Islet of Langerhans (tissue), 1 donor: ENCODE data around the gene TRAPPC11.

ENCODE experiments used
- FAIRE-seq: peaks from one replicate; lab custom pipeline; 2011; peaks lifted over from hg19 to GRCh38; lab: Jason Lieb, UNC

TRAPPC11 gene

DNA sequence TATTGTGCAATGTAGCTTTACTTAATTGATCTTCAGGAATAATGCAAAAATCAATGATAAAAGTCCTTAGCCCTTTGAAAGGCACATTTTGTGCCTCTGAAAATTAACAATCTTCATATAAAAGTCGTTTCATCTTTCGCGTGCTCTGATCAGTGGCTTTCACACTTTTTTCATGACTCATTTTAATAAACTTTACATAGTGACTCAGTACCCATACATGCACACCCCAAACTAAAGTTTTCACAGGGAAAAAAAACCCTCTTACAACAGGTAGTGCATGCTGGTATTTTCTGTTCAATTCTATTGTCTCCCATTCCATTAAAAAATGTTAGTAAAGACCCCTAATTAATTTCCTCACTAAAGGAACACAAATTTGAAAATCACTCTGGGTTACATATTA lies 21.6 kb upstream of the TRAPPC11 start:
- no peak for FAIRE-seq

DNA sequence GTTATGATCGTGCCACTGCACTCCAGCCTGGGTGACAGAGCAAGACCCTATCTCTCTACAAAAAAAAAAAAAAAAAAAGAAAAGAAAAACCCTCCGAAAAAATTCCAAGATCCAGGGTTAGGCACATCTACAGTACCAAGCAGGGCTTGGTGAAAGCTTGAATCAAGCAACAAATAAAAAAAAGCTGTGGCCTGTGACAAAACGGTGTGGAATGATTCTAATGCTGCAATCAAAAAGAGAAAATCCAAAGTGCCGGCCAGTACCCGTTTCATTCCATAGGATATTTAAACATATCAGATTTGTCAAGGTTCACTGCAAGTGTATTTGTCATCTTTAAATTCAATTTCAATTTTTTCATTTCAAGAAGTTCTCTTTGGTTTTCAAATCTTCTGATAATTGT lies 20.7 kb upstream of the TRAPPC11 start:
- no peak for FAIRE-seq

DNA sequence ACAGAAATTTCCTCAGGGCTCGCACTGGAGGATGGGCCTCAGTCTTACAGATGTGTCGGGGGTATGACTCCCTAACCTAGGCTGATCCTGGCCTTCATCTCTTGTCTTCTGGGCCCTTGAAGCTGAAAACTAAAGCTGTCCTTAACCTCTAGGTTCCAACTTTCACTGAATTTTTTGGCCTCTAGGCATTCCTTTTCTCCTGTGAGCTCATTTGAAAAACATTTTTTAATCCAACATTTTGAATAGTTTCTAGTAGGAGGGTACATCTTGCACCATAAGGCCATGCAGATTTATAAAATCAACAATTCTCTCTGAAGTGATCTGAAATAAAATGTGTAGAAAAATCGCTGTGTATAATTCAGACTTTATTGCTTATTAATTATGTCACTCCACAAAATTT lies 19.8 kb upstream of the TRAPPC11 start:
- FAIRE-seq: no peak

DNA sequence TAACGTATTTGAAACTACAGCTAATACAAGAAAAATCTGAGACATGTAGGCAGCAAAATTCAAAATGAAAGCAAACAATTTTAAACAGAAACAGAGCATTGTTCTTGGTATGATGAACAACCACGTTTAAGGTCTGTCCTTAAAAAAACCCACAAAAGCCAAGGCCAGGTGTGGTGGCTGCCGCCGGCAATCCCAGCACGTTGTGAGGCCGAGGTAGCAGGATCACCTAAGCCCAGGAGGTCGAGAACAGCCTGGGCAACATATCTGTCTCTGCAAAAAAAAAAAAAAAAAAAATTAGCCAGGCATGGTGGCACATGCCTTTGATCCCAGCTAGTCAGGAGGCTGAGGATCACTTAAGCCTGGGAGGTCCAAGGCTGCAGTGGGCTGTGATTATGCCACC lies 13.8 kb upstream of the TRAPPC11 start:
- no peak for FAIRE-seq

DNA sequence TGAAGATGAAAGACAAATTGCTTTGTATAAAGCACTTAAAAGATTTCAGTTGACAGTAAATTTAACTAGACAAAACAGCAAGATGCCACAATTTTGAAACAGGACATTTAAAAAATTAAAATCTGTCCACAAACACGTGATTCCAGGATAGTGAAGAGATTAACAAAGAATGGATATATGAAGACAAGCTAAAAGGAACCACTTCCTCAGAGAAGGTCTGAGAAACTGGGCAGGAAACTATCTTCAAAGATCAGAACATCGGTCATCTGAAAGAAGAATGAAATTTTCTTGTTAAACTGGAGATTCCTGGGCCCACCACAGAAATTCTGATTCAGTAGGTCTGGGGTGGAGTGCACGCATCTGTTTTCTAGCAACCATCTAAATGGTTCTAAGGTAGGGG lies 1.5 kb upstream of the TRAPPC11 start:
- no peak for FAIRE-seq

DNA sequence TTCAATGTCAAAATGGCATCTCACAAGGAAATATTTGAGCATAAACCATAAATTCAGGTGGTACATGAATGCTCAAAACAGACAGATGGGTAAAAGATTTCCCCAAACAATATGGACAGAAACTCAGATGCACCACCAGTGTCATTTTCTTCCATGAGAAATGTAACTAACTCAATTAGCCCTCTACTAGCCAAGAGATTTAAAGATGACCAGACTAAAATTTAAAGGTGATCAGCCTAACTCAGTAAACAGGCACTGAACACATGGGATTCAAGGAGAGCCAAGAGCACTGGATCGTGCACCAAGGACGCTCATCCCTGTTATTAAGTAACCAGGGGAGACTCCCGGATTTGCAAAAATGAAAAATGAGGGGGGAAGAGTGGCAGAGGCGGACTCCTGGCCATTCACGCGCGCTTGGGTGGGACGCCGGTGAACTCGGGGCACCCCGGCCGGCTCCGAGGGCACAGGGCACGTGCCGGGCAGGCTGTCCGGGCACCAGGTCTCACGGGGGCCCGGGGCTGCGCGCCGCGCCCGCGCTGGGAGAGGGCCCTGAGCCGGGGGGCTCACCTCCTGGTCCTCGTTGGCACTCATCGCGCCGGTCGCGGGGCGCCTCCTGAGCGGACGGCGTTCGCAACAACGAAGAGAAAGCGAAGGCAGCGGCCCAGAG lies 598 bp upstream of the TRAPPC11 start:
- no peak for FAIRE-seq

DNA sequence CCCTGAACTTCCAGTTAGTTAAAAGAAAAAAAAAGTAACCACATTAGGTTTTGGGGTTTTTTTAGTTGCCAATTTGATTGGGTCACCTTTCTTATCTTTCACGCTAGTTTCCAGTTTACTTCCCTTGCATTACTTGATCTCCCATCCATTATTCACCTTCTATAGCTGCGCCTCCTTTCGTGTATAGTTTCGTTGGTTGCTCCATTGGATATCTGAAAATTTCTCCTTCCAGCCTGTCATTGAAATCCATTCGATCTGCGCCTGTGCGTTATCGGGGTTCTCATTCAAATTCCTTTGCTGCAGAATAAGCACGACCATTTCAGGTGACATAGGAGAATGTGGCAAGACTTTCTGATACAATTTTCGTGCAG lies 764 bp downstream of the TRAPPC11 start:
- no peak for FAIRE-seq

DNA sequence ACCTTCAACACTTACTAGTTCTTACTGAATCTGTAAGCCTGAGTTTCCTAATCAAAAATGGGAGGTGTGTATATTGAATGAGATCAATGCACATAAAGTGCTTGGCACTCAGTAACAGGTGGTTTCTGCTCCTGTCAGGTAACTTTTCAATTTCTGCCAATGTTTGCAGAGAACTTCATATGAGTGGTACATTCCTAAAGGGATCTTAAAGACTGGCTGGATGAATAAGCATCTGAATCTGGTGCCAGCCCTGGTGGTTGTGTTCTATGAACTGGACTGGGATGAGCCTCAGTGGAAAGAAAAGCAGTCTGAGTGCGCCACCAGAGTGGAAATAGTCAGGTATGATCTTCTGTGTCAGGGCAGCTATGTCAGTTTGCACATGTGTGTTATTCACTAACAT lies 7.0 kb downstream of the TRAPPC11 start:
- no peak for FAIRE-seq

DNA sequence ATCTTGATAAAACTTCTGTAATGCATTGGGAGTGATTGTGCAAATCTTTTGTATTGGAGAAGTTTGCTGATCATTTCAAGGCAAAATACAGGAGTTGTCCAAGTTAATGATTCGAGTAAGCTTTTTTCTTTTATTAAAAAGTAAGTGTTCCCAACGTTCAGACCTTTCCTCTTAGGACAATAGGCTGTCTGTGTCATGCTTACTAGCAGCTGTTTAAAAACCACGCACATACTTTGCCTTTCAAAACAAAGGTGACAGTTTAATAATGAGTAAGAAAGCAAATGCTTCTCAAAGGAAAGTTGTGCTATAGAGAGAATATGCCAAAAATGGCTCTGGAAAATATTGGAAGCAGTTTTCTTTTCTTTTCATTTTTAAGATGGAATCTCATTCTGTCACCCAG lies 11.2 kb downstream of the TRAPPC11 start:
- FAIRE-seq: no peak

DNA sequence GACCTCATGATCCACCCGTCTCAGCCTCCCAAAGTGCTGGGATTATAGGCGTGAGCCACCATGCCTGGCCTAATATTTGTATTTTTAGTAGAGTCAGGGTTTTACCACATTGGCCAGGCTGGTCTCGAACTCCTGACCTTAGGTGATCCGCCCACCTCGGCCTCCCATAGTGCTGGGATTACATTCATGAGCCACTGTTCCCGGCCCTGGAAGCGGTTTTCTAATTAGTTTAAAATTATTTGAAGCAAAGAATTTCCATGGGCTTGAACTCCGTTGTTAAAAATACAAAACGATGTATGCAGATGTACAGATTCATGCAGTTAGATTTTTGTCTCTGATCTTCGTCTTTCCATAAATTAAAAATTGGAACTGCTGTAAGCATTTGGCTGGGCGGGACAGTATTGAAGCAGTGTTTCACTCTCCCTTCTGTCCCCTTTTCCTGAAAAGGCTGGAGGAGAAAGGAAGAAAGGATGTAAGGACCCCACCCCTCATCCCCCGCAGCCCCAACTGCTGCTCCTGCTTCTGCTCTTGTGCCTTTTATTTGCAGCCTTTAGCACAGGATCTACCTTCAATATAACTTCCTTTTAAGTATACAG lies 12.0 kb downstream of the TRAPPC11 start:
- no peak for FAIRE-seq

DNA sequence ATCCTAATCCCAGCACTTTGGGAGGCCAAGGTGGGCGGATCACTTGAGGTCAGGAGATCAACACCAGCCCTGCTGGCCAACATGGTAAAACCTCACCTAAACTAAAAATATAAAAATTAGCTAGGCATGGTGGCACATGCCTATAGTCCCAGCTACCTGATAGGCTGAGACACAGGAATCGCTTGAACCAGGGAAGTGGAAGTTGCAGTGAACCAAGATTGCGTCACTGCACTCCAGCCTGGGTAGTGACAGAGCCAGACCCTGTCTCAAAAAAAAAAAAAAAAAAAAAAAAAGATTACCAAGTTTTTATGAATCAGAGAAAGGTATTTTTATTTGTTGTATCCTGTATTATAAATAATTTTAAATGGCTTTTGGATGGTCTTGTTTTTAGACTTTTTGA lies 15.1 kb downstream of the TRAPPC11 start:
- FAIRE-seq: no peak

DNA sequence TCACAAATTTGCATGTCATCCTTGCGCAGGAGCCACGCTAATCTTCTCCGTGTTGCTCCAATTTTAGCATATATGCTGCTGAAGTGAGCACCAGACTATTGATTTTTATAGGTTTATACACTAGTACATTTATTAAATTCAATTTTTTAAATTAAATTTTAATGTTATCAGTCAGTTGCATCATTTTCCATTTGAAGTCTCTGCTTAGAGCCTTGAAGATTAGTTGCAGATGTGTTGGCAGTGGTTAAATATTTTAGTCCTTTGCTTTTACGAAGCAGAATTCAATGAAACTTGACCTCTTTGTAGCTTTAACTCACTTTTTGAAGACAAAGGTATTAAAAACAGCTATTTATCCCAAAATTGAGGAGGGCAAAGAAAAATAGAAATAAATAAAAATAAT lies 16.5 kb downstream of the TRAPPC11 start:
- FAIRE-seq: no peak

DNA sequence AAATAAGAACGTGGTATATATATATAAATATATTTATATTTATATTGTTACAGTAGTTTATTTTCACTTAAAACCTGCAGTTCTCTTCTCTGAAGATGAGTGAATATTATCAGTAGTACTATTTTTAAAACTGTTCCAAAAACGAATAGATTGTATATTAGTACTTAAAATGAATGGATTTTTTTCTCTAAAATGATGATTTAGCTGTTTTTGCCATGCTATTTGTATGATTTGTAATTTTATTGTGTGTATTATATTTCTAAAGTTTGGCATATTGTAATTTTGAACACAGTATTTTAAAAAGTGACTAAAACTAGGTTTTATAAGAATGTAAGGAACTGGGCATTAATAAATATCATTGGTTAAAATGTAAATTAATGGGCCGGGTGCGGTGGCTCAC lies 22.0 kb downstream of the TRAPPC11 start:
- FAIRE-seq: peak; percentile 9

DNA sequence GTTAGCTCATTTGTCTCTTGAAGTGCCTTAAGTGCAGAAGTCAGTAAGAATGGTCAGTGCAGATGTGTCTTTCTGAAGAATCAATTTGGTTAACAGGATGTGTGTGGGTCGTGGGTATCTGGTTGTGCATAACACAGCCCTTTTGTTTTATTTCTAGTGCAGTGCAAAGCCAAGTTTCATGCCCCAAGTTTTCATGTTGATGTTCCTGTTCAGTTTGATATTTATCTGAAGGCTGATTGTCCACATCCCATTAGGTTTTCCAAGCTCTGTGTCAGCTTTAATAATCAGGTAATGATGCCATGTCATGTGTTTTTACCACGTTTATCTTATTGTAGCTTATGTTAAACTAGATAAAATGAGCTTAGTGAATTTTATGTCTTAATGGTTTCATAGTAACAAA lies 27.4 kb downstream of the TRAPPC11 start:
- FAIRE-seq: peak; percentile 51

DNA sequence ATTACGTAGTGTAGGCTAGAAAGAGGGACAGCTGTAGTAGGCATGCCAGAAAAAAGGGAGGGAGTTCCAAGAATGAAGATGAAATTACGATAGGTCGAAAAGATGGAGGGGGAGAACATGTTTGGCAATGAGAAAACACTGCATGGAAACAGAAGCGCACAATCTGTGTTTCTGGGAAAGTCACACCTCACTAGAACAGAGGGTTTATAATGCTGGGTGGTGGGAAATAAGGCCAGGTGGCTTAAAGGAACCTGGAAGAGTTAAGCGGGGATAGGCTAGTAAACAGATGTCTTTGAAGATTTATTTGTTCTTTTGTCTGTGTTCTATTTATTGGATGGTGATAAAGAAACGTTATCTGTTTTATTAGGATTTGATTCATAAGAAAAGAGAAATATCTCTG lies 29.1 kb downstream of the TRAPPC11 start:
- no peak for FAIRE-seq

DNA sequence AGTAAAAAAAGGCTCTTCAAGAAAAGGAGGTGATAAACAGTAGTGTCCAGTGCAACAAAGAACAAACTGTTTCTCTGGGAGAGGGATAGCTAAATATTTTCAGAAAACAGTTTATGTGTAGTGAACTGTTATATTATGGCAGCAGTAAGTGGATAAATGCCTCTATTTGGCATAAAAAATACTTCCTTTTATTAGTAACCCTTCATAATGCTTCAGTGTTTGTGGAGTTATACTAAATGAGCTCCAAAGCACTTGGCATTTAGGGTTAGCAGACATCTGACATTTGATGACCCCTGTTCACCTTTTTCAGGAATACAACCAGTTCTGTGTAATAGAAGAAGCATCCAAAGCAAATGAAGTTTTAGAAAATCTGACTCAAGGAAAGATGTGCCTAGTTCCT lies 31.9 kb downstream of the TRAPPC11 start:
- FAIRE-seq: no peak

DNA sequence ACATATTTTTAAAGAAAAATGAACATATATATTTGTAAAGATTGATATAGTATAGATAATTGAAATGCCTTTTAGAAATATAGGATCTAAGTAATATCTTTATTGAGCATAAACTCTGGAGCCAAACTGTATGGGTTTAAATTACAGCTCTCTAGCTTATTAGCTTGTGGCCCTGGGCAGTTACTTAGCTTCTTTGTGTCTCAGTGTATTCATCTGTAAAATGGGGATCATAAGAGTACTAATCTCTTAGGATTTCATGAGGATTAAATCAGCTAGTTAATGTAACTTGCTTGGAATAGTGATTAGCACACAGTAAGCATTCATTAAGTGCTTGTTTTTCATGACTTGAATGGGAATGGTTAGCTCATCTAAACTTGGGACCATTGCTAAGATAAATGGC lies 32.8 kb downstream of the TRAPPC11 start:
- peak; percentile 24 for FAIRE-seq

DNA sequence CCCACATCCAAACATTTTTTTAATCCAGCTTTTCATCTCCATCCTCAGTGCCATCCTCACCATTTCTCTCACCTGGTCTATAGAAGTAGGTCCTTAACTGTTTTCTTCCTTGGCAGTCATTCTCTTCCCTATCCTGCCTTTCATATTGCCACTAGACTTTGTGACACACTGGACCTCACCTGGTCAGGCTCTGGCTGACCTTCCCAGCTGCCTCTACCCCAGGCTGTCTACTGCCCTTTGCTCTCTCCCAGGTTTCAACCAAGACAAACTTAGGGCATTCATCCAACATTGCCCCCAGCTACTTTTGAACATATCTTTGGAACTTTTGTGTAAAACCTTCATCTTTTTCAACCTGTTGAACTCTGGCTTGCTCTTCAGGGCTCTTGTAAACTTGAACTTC lies 39.8 kb downstream of the TRAPPC11 start:
- no peak for FAIRE-seq

DNA sequence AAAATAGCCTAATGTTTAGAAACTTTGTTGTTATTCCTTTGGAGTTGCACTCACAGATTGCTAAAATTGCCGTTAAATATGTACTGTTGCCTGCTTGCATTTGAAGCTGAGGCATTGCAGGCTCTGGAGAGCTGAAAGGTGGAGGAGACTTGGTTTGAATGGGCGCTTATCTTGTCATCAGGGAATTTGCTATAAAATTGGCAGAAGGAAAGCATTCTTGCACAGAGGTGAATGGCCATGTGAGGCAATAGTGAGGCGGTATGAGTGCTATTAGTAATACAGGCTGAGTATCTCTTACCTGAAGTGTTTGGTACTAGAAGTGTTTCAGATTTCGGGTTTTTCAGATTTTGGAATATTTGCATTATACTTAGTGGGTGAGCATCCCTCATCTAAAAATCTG lies 41.3 kb downstream of the TRAPPC11 start:
- no peak for FAIRE-seq

DNA sequence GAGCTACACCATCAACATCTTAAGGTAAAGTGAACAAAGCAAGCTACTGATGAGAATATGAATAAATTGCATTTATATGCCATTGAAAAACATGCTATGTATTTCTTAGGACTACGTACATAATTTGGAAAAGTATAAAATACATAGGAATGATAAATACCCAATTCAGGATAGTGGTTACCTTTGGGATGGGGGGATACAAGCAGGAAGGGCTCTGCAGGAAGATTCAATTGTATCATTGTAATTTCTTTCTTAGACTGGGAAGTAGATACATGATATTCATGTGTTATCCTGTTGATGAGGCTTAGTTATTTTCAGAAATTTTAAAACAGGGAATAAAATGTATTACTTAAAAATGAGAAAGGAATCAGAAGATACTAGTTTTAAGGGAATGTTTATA lies 43.4 kb downstream of the TRAPPC11 start:
- peak; percentile 55 for FAIRE-seq

DNA sequence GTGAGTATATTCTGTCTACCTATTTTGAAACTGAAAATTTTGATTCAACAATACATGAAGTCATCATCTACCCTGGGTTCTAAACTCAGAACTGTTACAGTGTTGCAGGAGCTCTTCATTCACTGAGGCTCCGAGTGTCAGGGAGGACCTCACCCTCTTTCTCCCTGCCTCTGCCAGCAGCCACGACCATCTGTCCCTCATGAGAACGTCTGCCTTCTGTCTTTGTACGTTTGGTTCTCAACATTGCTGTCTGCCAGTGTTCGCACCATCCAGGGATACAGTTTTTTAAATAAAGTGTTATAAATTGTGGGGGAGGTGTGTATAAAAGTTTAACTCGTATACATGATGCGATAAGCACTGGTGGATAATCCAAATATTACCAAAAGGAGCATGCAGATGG lies 55.5 kb downstream of the TRAPPC11 start:
- no peak for FAIRE-seq

DNA sequence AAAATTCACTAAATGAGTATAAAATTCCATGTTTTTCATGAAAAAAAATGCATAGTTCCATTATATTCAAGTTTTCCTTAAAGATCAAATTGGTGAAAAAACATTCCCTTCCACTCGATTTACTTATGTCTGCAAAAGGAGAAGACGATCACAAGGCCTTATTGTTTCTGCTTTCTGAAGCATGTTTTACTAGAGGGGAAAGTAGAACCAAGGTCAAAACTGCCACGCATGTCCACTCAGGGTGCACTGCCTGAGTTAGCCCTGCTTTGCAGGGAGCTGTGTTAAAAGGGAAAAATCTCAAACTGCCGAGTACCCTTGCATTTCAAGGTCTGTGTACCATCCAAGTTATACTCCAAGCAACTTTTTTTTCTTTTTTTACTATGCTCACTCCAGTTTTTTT lies 57.2 kb downstream of the TRAPPC11 start:
- FAIRE-seq: no peak

DNA sequence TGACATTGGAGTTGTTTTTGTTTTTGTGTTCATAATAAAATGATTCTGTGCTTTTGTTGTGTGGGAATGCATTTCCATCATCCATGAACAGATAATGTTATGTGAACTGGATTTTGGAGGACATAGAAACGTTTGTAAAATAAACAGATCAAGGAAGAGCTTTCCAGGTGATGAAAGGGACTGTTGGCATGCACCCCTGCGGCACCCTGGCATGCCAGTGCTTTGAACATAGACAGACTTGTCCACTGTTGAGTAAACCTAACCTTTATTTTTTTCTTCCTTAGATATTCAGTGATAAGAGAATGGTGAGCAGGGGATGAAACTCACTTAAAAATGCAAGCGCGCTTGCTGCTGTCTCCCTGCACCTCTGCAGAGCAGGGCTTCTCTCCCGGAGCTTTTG lies 59.8 kb downstream of the TRAPPC11 start:
- no peak for FAIRE-seq

DNA sequence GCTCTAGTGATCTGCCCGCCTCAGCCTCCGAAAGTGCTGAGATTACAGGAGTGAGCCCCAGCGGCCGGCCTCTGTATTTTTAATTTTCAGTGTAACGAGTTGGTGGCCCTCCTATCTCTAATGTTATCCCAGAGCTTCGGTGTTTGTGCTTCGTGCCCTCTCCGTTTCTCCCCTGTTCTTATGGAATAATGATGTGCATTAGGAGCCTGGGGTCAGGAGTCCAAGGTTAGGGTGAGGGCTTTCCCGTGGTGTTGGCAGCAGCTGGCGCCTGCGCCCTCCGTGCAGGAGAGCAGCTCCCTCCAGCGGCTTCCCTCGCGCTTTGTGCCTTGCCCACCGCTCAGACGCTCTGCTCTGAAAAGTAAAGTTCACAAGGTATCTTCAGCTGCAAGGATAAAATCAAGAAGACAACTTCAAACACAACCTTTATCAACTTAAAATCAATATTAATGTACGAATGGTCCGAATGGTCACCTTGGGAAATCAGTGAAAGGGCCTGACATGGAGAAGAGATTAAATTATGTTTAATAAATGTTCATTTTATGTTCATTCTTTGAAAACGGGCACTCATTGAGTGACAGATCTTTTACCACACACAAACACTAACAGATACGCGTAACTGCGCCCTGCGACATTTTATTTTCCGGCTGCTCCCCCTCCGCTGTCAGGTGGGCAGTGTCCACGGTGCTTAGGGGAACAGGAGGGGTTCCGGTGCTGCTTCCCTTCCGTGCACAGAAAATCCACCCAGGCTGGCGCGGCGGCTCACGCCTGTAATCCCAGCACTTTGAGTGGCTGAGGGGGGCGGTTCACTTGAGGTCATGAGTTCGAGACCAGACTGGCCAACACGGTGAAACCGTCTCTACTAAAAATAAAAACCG lies 62.4 kb downstream of the TRAPPC11 start:
- peak; percentile 84 for FAIRE-seq
